ENCODE measurements around the gene SNX33. TPM values are rescaled to one million over a fixed set of nuclear protein-coding genes. Genes with fewer than 3 reads are reported as not detected.
A peak's percentile ranks its signal among the peaks of the same experiment; 100 is the strongest.
"Not testable (repeated sequence)": the region's sequence is repeated elsewhere in the genome, so short reads cannot be mapped to it uniquely, and the experiment has no call there.

SNX33 gene
- total and polyA plus RNA-seq, 2 experiments from 2014 or later: 6.2 to 21.2 TPM

- not testable (repeated sequence) for ATAC-seq; H3K27ac ChIP-seq (ENCODE audit: low read depth)
Measured at GRCh38 chr15:75693028-75693427, 45.3 kb downstream of the SNX33 start.

GRCh38 chr15:75693501-75694240 is 46.0 kb downstream of the SNX33 start:
- DNase-seq (ENCODE audit: low spot score) (no peak), ATAC-seq (no peak)
- Mint-ChIP-seq H3K4me3 (no peak overlapping the region), H3K27me3 (ENCODE audit: insufficient read depth, low read depth, poor library complexity) (peaks cover 17% of the 10 kb centered on the region), H3K27ac (no peak overlapping the region), H3K9me3 (no peaks in the 10 kb centered on the region), H3K36me3 (ENCODE audit: low read depth) (no peaks in the 10 kb centered on the region), H3K4me1 (peaks cover 26% of the 10 kb centered on the region)
- Histone ChIP-seq H3K79me2 (replicated peaks; ENCODE audit: insufficient read depth) (no peaks in the 10 kb centered on the region), H3K4me2 (no peak overlapping the region; the same call in 1 of the 2 replicates), H4K20me1 (replicated peaks; ENCODE audit: insufficient read depth) (no peaks in the 10 kb centered on the region), H3K4me1 (ENCODE audit: insufficient read depth) (peaks cover 10% of the 10 kb centered on the region), H3K36me3 (ENCODE audit: insufficient read depth) (no peaks in the 10 kb centered on the region), H3K27me3 (ENCODE audit: insufficient read depth) (no peaks in the 10 kb centered on the region), H3K27ac (ENCODE audit: low read depth) (no peak overlapping the region), H3F3A (replicated peaks; ENCODE audit: low read depth) (0 out of 2 replicates have a peak, but pooled peaks cover 10% of the 10 kb centered on the region), H2AFZ (peak overlapping the region; percentile 90), H3K9me2 (ENCODE audit: insufficient read depth) (no peaks in the 10 kb centered on the region), H3K4me3 (no peak overlapping the region)
- TF ChIP-seq POLR2AphosphoS5 (IDR thresholded peaks at IDR 0.05; ENCODE audit: low read depth): no peak
- TF ChIP-seq ZNF114 (CRISPR knock-in tag; IDR thresholded peaks at IDR 0.05): no peak
- TF ChIP-seq ZNF462 (CRISPR knock-in tag; IDR thresholded peaks at IDR 0.05): no peak
- no peak for TF ChIP-seq ZNF331 (CRISPR knock-in tag; IDR thresholded peaks at IDR 0.05; ENCODE audit: low read depth)
- TF ChIP-seq CREB1 (CRISPR knock-in tag; IDR thresholded peaks at IDR 0.05; ENCODE audit: low read depth): no peak

More at GRCh38 chr15:75693028-75693427, 45.3 kb downstream of the SNX33 start:
- not testable (repeated sequence) for H3K36me3 Mint-ChIP-seq (ENCODE audit: low read depth); H3F3A ChIP-seq (replicated peaks; ENCODE audit: low read depth); H4K20me1 ChIP-seq (replicated peaks; ENCODE audit: insufficient read depth); H3K4me3 ChIP-seq; H2AFZ ChIP-seq; H3K9me3 Mint-ChIP-seq; H3K79me2 ChIP-seq (replicated peaks; ENCODE audit: insufficient read depth); H3K27ac Mint-ChIP-seq; DNase-seq (ENCODE audit: low spot score); H3K4me2 ChIP-seq; H3K9me2 ChIP-seq (ENCODE audit: insufficient read depth); H3K36me3 ChIP-seq (ENCODE audit: insufficient read depth); H3K27me3 ChIP-seq (ENCODE audit: insufficient read depth); H3K4me3 Mint-ChIP-seq
- peaks cover 10% of the 10 kb centered on the region for H3K4me1 ChIP-seq (ENCODE audit: insufficient read depth)
- peaks cover 14% of the 10 kb centered on the region for H3K27me3 Mint-ChIP-seq (ENCODE audit: insufficient read depth, low read depth, poor library complexity)
- H3K4me1 Mint-ChIP-seq: peaks cover 26% of the 10 kb centered on the region
